GM12892 (cell line): Measurements from ENCODE around the gene CACNA2D4.

Experiments
- POLR2A ChIP-seq: IDR thresholded peaks from 2 replicates; pipeline ENCODE4 v1.6.1; 2011; ENCODE audit warnings: low read depth, low read length, control low read depth
- POLR2AphosphoS5 ChIP-seq: IDR thresholded peaks from 2 replicates; pipeline ENCODE4 v1.6.1; 2011; ENCODE audit warnings: low read depth, low read length, control low read depth

DNA sequence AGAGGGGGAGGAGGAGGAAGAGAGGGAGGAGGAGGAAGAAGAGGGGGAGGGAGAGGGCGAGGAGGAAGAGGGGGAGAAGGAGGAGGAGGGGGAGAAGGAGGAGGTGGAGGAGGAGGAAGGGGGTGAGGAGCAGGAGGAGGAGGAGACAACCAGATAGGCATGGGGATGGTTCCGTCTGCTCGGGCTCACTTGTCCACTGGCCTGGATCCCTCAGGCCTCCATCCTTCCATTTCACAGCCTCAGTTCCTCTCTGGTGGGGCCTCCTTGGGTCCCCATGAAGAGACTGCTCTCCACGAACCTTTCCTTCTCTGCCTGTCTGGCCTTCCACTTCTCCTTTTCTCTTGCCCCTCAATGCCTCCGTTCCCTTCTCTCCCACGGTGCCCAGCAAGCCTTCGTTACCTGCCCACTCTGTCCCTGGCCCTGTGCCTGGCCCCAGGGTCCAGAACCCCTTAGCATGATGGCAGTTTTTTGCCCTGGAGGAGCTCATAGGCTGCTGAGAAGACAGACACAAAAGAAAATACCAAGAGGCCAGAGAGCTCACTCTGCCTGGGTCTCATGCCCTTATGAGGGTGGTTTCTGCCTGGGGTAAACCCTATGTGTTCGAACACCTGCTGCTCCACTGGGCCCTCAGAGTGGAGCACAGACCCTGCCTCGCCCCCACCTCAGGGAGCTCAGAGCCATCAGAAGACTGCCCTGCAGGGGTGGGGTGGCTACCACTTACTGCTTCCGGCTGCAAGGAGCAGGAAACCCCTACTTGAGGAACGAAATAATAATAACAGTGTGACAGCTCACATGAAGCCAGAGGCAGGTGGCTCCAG, 11.7 kb upstream of the CACNA2D4 start:
- TF ChIP-seq POLR2AphosphoS5 (no peak), POLR2A (no peak)
